ENCODE measurements around the gene PPA2.

The PPA2 gene

DNA sequence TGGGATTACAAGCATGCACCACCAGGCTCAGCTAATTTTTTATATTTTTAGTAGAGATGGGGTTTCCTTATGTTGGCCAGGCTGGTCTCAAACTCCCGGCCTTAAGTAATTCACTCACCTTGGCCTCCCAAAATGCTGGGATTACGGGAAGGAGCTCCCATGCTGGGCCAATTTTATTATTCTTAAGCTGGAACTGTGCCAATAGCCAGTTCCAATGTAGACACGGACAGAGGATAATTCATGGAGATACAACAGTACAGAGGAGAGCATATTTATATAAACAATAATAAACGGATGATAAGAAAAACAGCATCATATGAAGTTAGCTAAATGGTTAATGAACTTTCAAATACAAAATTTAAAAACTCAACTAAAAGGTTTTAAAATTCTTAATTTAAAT, 87.8 kb downstream of the PPA2 start:
- DNase-seq, result no peak

DNA sequence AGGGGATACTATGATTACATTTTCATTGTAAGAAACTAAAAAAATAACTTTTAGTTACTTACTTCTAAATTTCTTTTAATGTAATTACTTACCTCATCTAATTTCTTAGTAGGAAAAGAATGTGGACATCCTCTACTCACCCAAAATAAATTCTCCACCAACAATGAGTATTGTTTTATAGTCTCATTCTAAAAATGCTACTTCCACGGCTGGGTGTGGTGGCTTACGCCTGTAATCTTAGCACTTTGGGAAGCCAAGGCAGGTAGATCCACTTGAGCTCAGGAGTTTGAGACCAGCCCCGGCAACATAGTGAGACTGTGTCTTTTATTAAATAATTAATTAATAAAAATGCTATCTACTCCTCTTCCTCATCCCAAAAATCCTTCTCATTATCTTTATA, 99.8 kb downstream of the PPA2 start:
- DNase-seq, result no peak

DNA sequence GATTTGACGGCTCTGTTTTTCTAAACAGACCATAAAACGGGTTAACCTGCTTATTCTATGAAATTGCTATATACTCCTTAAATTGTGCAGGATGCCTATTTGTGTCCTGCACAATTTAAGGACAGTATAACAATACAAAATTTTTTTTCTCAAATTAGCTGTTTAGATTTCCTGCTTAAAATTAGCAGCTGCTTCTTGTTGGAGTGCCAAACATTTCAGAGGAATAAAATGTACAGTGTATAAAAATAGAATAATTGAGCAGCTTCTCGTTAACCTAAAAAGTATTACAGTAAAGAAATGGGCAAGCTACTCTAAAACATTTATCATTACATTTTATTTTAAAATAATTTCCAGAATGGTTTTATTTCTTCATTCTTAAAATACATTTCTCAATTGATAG, 100.5 kb downstream of the PPA2 start:
- DNase-seq, result no peak

DNA sequence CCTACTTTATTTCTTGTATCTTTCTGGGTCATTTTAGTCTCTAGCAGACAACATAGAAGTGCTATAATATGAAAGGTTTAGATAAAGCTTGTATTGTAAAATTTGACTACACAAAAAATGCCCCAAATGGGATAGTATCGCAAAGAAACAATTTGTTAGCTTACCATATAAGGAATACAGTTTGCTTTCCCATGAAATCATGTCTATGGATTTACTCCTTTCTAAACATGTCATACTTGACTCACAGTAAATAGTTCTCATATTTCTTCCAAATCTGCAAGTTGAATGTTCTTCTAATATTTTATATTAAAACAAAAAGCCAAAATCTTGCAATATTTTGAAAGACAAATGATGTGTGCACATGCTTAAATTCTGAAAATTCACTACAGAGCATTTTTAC, 103.9 kb downstream of the PPA2 start:
- no peak for DNase-seq

DNA sequence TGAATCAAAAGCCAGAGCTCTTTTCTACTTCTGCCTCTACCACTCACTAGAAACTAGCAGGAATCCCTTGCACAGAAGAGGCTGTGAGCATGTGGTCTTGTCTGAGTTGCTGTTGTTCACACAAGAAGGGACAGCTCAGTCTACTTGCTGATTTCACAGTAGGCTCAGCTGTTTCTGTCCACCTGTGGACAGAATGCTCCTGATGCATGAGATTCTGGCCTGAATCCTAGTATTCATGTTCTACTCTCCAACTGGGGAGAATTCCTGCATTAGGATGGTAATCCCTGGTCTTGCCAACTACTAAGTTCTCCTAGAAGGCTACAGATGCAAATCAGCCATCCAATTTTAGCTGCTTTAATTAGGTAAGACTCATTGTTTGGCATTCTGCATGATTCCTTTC, 112.8 kb downstream of the PPA2 start:
- DNase-seq, result no peak

DNA sequence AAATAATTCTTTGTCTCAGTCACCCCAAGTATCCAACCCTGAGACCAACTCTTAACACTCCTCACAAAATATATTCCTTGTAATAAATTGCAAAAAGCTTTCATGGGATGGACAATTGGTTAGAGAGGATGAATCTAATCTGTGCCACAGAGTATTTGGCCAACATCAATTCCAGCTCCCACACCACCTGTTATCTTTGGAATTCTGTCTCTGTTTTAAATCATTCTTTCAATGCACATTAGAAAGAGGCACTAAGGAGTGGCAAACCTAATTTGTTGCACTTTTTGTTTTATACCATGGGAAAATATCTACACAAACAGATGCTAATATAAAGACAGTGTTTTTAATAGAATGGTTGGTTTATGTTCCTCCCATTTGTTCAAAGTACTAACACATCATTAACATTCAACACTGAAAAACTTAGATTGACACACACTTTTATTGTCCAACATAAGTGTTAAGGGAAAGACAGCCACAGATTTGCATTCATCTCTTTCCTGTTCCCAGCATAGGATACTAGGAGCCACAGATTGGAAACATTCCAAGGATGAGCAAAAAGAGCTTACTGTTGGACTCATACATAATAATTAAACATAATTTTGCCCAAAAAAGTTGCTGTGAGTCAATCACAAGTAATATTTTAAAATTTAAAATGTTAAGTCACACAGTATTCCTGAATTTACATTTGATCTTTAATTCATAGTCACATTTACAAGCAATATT, 116.4 kb downstream of the PPA2 start:
- no peak for DNase-seq

DNA sequence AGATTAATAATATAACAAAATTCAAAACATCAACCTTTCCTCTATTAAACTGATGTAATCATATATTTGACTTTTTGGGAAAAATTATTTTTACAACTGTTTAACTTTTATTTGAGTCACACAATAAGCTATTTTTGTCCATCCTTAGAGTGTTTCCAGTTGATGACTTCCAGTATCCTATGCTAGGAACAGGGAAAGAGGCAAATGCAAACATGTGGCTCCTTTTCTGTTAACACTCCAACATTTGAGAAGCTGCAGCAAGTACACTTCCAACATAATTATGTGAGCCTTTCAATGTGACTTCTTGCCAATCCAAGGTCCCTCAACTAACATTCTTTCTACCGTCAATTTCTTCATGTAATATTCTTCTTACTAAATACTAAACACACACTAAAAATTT, 117.7 kb downstream of the PPA2 start:
- no peak for DNase-seq

DNA sequence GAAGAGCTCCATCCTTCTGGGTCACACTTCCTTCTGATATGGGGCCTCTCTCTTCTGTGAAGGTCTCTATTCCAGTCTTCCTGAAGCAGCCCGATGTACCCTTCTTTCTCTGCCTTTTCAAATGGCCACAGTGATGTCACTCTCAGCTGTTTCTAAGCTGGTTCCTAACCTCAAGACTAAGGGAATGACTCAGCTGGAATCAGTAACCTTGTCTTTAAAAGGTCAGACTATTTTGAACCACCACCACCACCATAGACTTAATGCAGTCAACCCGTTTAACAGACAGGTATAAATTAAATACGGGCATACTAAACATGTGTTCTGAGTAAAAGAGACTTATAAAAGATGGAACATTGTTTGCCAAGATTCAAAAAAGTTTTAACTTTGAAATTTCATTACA, 121.0 kb downstream of the PPA2 start:
- DNase-seq, result peak; percentile 39

DNA sequence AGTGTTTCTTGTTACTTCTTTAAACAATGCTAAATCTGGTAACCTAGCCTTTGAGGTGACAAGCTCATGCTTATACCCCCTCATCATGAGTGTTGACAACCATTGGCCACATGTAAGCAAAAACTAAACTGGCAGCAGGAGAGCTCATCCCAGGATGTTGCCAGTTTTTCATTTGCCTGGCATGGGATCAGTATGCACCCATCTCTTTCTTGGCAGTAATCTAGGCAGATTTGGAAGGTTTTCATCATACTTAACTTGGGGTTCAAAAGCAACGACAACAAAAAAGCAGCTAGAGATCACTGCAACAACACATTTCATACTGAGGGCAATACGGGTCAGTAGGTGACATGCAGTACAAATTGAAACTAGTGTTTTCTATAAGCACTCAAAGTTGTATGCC, 122.0 kb downstream of the PPA2 start:
- DNase-seq, result no peak

DNA sequence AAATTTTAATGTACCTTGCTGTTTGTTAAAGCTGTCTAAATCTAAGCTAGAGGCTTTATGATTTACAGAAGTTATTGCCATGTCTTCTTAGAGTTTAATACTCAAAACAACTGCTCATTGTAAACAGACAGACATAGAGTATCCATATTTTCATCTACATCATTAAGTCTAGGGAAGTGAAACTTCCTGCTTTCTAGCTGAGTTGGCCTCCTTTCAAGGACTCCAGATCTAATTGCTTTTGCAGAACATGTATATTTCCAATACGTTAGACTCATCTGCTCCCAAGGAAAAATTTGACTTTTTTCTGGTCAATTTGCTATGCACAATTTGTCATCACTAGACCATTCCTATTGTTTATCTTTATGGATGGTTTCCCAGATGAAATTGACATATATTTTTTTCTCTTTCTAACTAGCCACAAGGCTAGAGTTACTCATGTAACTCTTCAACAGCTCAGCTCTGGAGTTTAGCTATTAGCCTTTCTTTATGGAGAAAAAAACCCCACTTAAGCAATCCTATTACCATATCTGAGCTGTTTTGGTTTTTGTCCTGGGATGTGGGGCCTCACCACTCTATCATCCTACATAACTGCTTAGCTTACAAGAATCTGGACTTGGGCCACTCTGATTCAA, 122.9 kb downstream of the PPA2 start:
- no peak for DNase-seq

DNA sequence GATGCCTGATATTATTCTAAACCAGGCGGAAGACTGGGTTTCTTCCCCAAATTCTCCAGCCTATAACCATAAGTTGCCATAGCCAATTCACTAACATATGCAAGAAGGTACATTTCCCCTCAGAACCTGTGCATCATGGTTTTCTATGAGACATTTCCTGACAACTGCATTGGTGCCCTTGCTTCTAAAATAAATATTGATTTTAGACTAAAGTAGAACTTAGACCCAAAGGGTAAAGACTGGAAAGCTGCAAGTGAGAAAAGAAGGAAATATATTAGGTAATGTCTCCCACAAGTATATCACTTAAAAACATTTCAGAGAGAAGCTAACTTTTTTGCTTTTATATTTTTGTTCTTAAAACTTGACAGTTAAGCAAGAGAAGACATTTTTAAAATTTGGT, 125.1 kb downstream of the PPA2 start:
- no peak for DNase-seq

DNA sequence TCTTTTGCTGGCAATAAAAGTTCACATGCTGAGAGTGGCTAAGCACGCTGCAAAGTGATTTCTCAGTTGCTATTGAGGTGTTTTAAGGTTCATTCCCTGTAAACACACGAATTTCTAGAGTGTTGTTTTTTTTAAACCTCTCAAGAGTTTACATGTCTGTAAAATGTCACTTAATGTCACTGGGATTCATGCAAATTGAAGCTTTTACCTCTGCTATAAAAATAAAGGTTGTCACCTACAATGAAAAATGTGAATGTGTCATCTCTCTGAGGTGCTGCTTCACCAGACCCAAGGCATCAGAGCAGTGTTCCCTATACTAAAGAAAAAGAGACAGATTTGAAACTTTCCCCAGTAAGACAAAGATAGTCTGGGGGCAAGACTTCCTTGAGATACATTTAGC, 127.0 kb downstream of the PPA2 start:
- no peak for DNase-seq

DNA sequence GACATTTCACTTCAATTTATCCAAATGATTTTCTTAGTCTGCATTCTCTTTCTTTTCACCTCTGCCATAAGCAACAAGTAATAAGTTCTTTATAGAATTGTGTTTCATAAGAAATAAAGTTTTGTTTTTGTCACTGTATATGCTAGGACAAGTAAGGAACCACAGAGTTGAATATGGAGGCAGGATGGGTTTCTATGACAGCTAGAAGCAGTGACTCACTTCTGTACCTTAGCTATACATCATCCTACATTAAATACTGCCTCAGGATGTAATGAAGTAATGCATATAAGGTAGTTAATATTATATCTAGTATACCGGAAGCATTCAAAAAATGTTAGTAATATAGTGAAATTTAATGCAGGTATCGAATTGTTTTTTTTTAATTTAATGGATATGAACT, 128.0 kb downstream of the PPA2 start:
- no peak for DNase-seq

DNA sequence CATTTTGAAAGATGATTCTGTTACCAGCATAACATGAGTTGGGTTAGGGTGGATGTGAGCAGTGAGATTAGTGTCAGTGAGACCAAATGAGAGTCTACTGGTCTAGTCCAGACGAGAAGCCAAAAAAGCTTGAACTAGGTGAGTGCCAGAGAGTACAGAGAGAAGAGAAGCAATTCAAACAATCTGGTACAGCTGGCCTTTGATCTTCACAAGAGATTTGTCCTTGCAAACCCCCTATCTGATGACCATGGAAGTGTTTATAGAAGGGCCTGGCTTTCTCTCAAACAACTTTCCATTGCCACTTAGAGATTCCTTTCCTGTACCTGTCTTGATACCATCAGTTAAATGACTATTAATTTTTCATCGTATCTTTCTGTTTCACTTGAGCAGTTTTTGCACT, 128.5 kb downstream of the PPA2 start:
- DNase-seq, result no peak

DNA sequence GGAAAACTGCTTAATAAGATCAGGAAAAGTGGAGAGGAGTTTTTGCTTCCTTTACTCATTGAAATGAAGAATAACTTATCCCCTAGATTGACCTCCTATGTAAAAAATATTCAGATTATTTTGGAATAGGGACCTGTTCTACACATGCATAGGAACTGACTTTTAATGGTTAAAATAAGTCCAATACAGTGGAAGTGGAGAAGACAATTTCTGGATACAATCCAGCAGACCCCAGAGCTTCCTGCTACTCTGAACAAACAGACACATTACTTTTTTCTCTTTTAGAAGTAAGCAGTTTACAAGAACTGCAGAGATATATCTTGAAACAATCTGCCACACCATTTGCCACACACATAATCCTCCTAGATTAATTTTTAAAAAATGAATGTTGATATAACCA, 129.7 kb downstream of the PPA2 start:
- no peak for DNase-seq

DNA sequence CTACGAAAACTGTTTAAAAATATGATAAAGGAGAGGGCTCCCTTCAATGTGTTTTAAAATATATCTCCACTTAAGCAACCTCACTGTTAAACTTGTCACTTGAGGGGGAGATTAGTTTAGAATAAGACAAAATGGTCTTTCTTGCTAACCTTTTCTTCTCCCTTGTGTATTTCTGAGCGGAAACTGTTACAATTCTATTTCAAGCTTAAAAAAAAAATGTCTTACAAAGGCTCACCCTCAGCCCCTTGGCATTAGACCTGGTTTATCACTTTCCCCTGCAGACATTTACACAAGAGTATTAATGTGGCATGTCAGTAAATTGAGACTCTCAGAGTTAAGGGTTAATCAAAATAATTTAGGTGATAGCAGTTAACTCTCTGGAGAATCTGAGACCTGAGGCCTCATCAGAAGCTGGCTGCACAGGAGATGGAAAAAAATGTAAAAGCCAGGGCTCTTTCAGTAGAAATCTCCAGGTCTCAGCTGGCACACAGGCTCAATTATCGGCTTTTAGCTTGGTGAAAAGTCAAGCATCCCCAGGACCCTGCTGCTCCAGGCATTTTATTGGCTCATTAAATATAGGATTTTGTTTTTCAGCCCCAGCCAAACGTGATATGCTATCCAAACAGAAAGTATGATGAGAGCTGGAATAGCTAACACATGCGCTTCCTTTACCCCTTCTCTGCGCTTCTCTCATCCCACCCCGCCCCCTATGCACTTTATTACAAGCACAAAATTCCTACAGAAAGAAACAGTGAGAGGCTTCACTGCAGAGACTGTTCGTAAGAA, 130.5 kb downstream of the PPA2 start:
- no peak for DNase-seq

DNA sequence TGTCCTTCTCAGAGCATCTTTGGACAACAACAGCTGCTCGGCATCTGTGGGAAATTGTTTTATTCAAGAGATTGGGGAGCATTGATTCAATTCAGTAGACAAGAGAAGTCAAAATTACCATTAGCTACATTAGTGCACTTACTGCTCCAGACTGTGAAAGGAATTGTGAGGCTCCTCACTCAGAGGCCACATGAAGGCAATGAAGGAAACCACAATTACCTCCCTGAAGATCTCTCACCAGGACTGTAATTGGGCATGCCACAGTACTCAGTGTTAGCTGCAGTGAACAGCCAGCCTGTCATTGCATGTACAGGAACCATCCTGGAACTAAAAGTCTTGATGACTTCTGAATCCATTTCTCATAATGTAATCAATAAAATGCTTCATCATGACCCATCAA, 144.8 kb downstream of the PPA2 start:
- no peak for DNase-seq

DNA sequence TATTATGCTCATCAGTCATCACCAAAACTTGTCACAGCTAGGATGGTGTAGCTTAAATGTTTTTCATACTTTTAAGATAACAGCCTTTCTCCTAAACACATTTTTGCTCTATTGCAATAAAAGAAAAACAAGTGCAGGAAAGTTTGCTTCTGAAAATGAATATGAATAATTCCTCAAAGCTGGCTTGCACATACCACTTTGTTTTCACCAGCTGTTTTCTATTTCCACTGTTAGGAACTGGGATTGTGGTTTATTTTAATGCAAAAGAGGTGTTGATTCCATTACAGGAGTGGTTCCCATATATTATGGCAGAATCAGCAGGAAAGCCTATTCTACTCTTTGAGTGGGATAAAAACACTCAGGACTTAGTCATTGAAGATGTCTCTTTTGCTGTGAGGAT, 145.9 kb downstream of the PPA2 start:
- DNase-seq, result no peak

DNA sequence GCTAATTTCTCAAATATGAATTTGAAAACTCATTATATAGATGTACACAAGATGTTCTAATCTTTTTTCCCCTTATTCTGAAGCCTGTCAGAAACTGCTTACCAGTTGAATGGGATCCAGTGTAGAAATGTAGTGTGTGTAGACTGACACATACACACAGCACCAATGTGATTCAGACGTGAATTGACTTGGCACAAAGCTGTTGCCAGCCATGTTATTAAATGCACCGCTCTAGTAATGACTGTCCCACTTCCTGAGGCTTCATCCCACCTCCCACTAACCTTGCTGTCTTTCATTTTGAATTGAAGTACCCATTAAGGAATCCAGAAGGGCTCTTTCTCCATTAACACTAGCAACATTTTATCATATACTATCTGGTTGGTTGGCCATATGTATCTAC, 146.6 kb downstream of the PPA2 start:
- DNase-seq, result peak; percentile 60
